Neural cell (in vitro differentiated cells): ENCODE results near the gene NBPF9. TPM values are rescaled to one million over a fixed set of nuclear protein-coding genes. Genes with fewer than 3 reads are reported as not detected.
"Not testable (repeated sequence)": the region's sequence is repeated elsewhere in the genome, so short reads cannot be mapped to it uniquely, and the experiment has no call there.

Experiments used
- H2AFZ ChIP-seq: fragments of 200-600, 300-800 bp; sonication (generic), shearing (Covaris generic); 2 replicates; pipeline ENCODE4 v1.6.0; 2014; ENCODE audit warnings: low read depth, mild to moderate bottlenecking, antibody characterized with exemption, low read length, moderate library complexity
- H3F3A ChIP-seq: fragments of 200-600 bp; shearing (Covaris generic); 2 replicates; pipeline ENCODE4 v1.6.1; 2016; ENCODE audit warnings: mild to moderate bottlenecking, moderate library complexity, mixed read lengths, antibody characterized with exemption, low read length; ENCODE audit not compliant: insufficient read depth, poor library complexity, severe bottlenecking
- H3K27ac ChIP-seq: fragments of 200-600, 300-800 bp; sonication (generic), shearing (Covaris generic); 2 replicates; pipeline ENCODE4 v1.5.1; 2014; ENCODE audit warnings: mild to moderate bottlenecking, low read length, moderate library complexity
- H3K27me3 ChIP-seq: fragments of 300-800, 200-600 bp; sonication (generic), shearing (Covaris generic); 2 replicates; pipeline ENCODE4 v1.6.0; 2014; ENCODE audit warnings: mild to moderate bottlenecking, low read depth, low read length, moderate library complexity; ENCODE audit not compliant: insufficient read depth
- H3K36me3 ChIP-seq: fragments of 300-800, 200-600 bp; sonication (generic), shearing (Covaris generic); 2 replicates; pipeline ENCODE4 v1.5.1; 2014; ENCODE audit warnings: mild to moderate bottlenecking, antibody characterized with exemption, low read length, moderate library complexity; ENCODE audit not compliant: insufficient read depth
- H3K4me2 ChIP-seq: fragments of 300-800, 200-600 bp; sonication (generic), shearing (Covaris generic); 2 replicates; pipeline ENCODE4 v1.6.0; 2014; ENCODE audit warnings: mild to moderate bottlenecking, low read length
- H3K4me3 ChIP-seq: fragments of 300-800, 200-600 bp; sonication (generic), shearing (Covaris generic); 2 replicates; pipeline ENCODE4 v1.5.1; 2014; ENCODE audit warnings: mild to moderate bottlenecking, low read length, moderate library complexity
- H3K79me2 ChIP-seq: fragments of 200-600 bp; shearing (Covaris generic); replicated peaks from 2 replicates; pipeline ENCODE4 v1.6.0; 2014; ENCODE audit warnings: mild to moderate bottlenecking, low read length, moderate library complexity; ENCODE audit not compliant: insufficient read depth
- H3K9ac ChIP-seq: fragments of 300-800, 200-600 bp; sonication (generic), shearing (Covaris generic); 2 replicates; pipeline ENCODE4 v1.6.1; 2016; ENCODE audit warnings: mild to moderate bottlenecking, low read length, mixed read lengths
- H3K9me2 ChIP-seq: fragments of 200-600 bp; shearing (Covaris generic); 2 replicates; pipeline ENCODE4 v1.6.1; 2016; ENCODE audit warnings: mild to moderate bottlenecking, low read length, mixed read lengths; ENCODE audit not compliant: insufficient read depth
- H3K9me3 ChIP-seq: fragments of 200-600, 300-800 bp; sonication (generic), shearing (Covaris generic); 2 replicates; pipeline ENCODE4 v1.6.1; 2016; ENCODE audit warnings: mild to moderate bottlenecking, mixed run types, low read length, moderate library complexity, mixed read lengths
- H4K20me1 ChIP-seq: fragments of 200-600 bp; shearing (Covaris generic); 2 replicates; pipeline ENCODE4 v1.6.1; 2016; ENCODE audit warnings: mild to moderate bottlenecking, mixed run types; ENCODE audit not compliant: insufficient read depth
- CTCF ChIP-seq: fragments of 450-650 bp; IDR thresholded peaks from 2 replicates; pipeline ENCODE4 v1.5.1; 2014; ENCODE audit warnings: antibody characterized with exemption, mild to moderate bottlenecking, moderate library complexity; ENCODE audit not compliant: poor library complexity, severe bottlenecking
- polyA plus RNA-seq: library from polyadenylated mRNA; depleted of rRNA; stranded (reverse); fragments of >200 nt; gene quantifications from 2 replicates; pipeline ENCODE4 v1.2.3, GENCODE V29; 2014

The NBPF9 gene
- polyA plus RNA-seq, 1 donor from 2014 or later: 40.2 TPM

- H3K4me2 ChIP-seq, H3K79me2 ChIP-seq, H3K9ac ChIP-seq, H3K27me3 ChIP-seq, H3K4me3 ChIP-seq, H2AFZ ChIP-seq, H4K20me1 ChIP-seq, H3F3A ChIP-seq, H3K9me3 ChIP-seq, H3K27ac ChIP-seq, H3K9me2 ChIP-seq, H3K36me3 ChIP-seq: not testable (repeated sequence)
- peak; percentile 8 for TF ChIP-seq CTCF
These were observed 27.7 kb downstream of the NBPF9 start for GRCh38 chr1:149075505-149076127.

GRCh38 chr1:149064611-149065010, 38.7 kb downstream of the NBPF9 start:
- H3K9ac ChIP-seq, H3K79me2 ChIP-seq, H3K27me3 ChIP-seq, H3K36me3 ChIP-seq, H3K4me2 ChIP-seq, H4K20me1 ChIP-seq, H2AFZ ChIP-seq, H3F3A ChIP-seq, H3K9me2 ChIP-seq, H3K4me3 ChIP-seq, H3K9me3 ChIP-seq, H3K27ac ChIP-seq: not testable (repeated sequence)

GRCh38 chr1:149043056-149043455, 60.3 kb downstream of the NBPF9 start:
- not testable (repeated sequence) for H2AFZ ChIP-seq, H4K20me1 ChIP-seq, H3K27ac ChIP-seq, H3K36me3 ChIP-seq, H3K9ac ChIP-seq, H3K9me3 ChIP-seq, H3F3A ChIP-seq, H3K9me2 ChIP-seq, H3K4me3 ChIP-seq, H3K27me3 ChIP-seq, H3K79me2 ChIP-seq, H3K4me2 ChIP-seq

GRCh38 chr1:149033916-149034315, 69.4 kb downstream of the NBPF9 start:
- not testable (repeated sequence) for H3K79me2 ChIP-seq, H3K27me3 ChIP-seq, H4K20me1 ChIP-seq, H3K9me2 ChIP-seq, H3F3A ChIP-seq, H3K27ac ChIP-seq, H3K9me3 ChIP-seq, H3K4me3 ChIP-seq, H3K9ac ChIP-seq, H3K36me3 ChIP-seq, H2AFZ ChIP-seq, H3K4me2 ChIP-seq

GRCh38 chr1:149024327-149024726, 79.0 kb downstream of the NBPF9 start:
- H2AFZ ChIP-seq, H3K9ac ChIP-seq, H3K9me2 ChIP-seq, H3K9me3 ChIP-seq, H3K27ac ChIP-seq, H4K20me1 ChIP-seq, H3K36me3 ChIP-seq, H3K4me2 ChIP-seq, H3F3A ChIP-seq, H3K27me3 ChIP-seq, H3K79me2 ChIP-seq, H3K4me3 ChIP-seq: not testable (repeated sequence)

- not testable (repeated sequence) for H3K79me2 ChIP-seq, H3K27me3 ChIP-seq, H3K9me3 ChIP-seq, H3F3A ChIP-seq, H3K36me3 ChIP-seq, H3K9me2 ChIP-seq, H3K9ac ChIP-seq, H4K20me1 ChIP-seq, H3K27ac ChIP-seq, H2AFZ ChIP-seq, H3K4me2 ChIP-seq, H3K4me3 ChIP-seq
These were observed 84.8 kb downstream of the NBPF9 start for GRCh38 chr1:149018577-149018976.

- not testable (repeated sequence) for H3K79me2 ChIP-seq, H3K27ac ChIP-seq, H4K20me1 ChIP-seq, H3K9me3 ChIP-seq, H3F3A ChIP-seq, H3K4me3 ChIP-seq, H2AFZ ChIP-seq, H3K4me2 ChIP-seq, H3K36me3 ChIP-seq, H3K9ac ChIP-seq, H3K27me3 ChIP-seq, H3K9me2 ChIP-seq
These were observed 86.7 kb downstream of the NBPF9 start for GRCh38 chr1:149016626-149017025.
